Small intestine (tissue), 7 donors: ENCODE measurements around the gene EIPR1. TPM values are rescaled to one million over a fixed set of nuclear protein-coding genes. Genes with fewer than 3 reads are reported as not detected.

Experiments used
- DNase-seq, 2 donors: peaks; one replicate each; pipeline versions ENCODE4 v3.0.0 to v3.0.0-alpha.2; 2013
- FAIRE-seq: peaks from 2 replicates; lab custom pipeline; 2012; peaks lifted over from hg19 to GRCh38; lab: Jason Lieb, UNC
- H3K27ac ChIP-seq, 3 donors: one replicate each; pipeline ENCODE4 v1.5.1; 2013; ENCODE audit warnings: low read length in 2 of 3, mild to moderate bottlenecking in 2 of 3, control low read depth in 1 of 3, inconsistent platforms in 1 of 3, low read depth in 1 of 3, moderate library complexity in 1 of 3
- H3K27me3 ChIP-seq, 3 donors: one replicate each; pipeline ENCODE4 v1.6.1; 2013; ENCODE audit warnings: low read length in 3 of 3, inconsistent platforms in 1 of 3; ENCODE audit not compliant: control insufficient read depth in 3 of 3, insufficient read depth in 3 of 3
- H3K36me3 ChIP-seq, 3 donors: one replicate each; pipeline ENCODE4 v1.6.1; 2013; ENCODE audit warnings: low read length in 3 of 3, inconsistent platforms in 1 of 3, low read depth in 1 of 3, mild to moderate bottlenecking in 1 of 3, moderate library complexity in 1 of 3; ENCODE audit not compliant: control insufficient read depth in 3 of 3, insufficient read depth in 2 of 3
- H3K4me1 ChIP-seq, 3 donors: one replicate each; pipeline ENCODE4 v1.6.1; 2013; ENCODE audit warnings: low read length in 2 of 3, inconsistent platforms in 1 of 3, low read depth in 1 of 3, mild to moderate bottlenecking in 1 of 3, moderate library complexity in 1 of 3; ENCODE audit not compliant: control insufficient read depth in 3 of 3, insufficient read depth in 2 of 3
- H3K4me3 ChIP-seq, 3 donors: one replicate each; pipeline ENCODE4 v1.5.1; 2013; ENCODE audit warnings: low read length in 3 of 3, control low read depth in 1 of 3, inconsistent platforms in 1 of 3, low read depth in 1 of 3, mild to moderate bottlenecking in 1 of 3, moderate library complexity in 1 of 3
- H3K9me3 ChIP-seq, 2 donors: one replicate each; pipeline ENCODE4 v1.6.1; 2013; ENCODE audit warnings: low read depth in 1 of 2, low read length in 1 of 2; ENCODE audit not compliant: control insufficient read depth in 2 of 2, insufficient read depth in 1 of 2
- WGBS, 3 donors: extraction: QIAGEN DNeasy Blood & Tissue Kit; methylation state at CpG; one replicate each; pipeline ENCODE4 v1.1.7; 2013; 5-methylcytosine and 5-hydroxymethylcytosine counted together
- polyA plus RNA-seq, 4 donors: library from polyadenylated mRNA; stranded (reverse) in 3 of 4; unstranded in 1 of 4; fragments of 200-250 nt in 3 of 4; fragments of 120-200 nt in 1 of 4; gene quantifications; one replicate each; pipeline versions ENCODE4 v1.2.1 to v1.2.3, GENCODE V29; 2013
- donor health status: healthy with polysubstance abuse.
- donor health status: control.
- donor health status: control.
- donor health status: Bipolar disorder and iron deficiency.
- donor health status: healthy.

EIPR1 gene
- polyA plus RNA-seq, 4 donors: 16.8 to 28.5 (median 19.5) TPM

GRCh38 chr2:3142210-3142609 lies 235.4 kb downstream of the EIPR1 start:
- no peak for DNase-seq
- peaks cover 0 to 4% of the 10 kb centered on the region in 2 donors for H3K9me3 ChIP-seq
- no peak for FAIRE-seq
- no peaks in the 10 kb centered on the region for H3K4me1 ChIP-seq
- WGBS, 3 donors: 85 to 94% (median 88%) methylated on average over 8 of the region's 8 CpGs
- H3K27ac ChIP-seq: no peak overlapping the region
- H3K27me3 ChIP-seq: no peaks in the 10 kb centered on the region
- H3K4me3 ChIP-seq: no peak overlapping the region
- no peaks in the 10 kb centered on the region for H3K36me3 ChIP-seq

- WGBS, 3 donors: 95 to 97% (median 95%) methylated on average over 6 of the region's 6 CpGs
- no peak overlapping the region for H3K27ac ChIP-seq
- H3K36me3 ChIP-seq: no peaks in the 10 kb centered on the region
- no peaks in the 10 kb centered on the region for H3K4me1 ChIP-seq
- no peak for FAIRE-seq
- H3K27me3 ChIP-seq: no peaks in the 10 kb centered on the region
- H3K4me3 ChIP-seq: no peak overlapping the region
- no peak for DNase-seq
- peaks cover 0 to 4% of the 10 kb centered on the region in 2 donors for H3K9me3 ChIP-seq
Measured at GRCh38 chr2:3141696-3142095, 235.9 kb downstream of the EIPR1 start.

DNA sequence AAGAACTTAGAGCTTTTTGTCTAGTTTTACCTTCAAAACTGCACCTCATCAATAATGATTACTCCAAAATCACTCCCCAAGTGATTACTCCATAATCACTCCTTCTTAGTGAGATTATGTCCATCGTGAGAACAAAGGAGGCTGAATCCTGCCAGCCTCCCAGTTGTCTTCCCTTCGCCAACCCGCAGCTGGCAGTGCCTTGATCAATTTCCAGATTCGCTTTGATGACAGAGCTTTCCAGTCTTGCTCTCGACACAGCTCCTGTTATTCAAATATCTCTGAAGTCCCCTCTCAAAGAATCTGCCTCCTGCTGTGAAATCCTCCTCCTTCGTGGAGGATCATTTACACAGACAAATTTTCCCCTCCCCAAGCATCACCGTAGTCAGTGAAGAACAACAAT lies 237.7 kb downstream of the EIPR1 start:
- no peak for FAIRE-seq
- Histone ChIP-seq H3K4me1 (no peaks in the 10 kb centered on the region), H3K27me3 (no peaks in the 10 kb centered on the region), H3K4me3 (no peak overlapping the region), H3K27ac (no peak overlapping the region), H3K9me3 (peaks cover 0 to 11% of the 10 kb centered on the region in 2 donors), H3K36me3 (no peaks in the 10 kb centered on the region)
- no peak for DNase-seq
- WGBS, 3 donors: 80 to 82% (median 80%) methylated on average over 7 of the region's 7 CpGs

Other genes with a start within 250 kb of the EIPR1 start
- gene TRAPPC12, start 1.9 kb upstream of the EIPR1 start, polyA plus RNA-seq: 100 to 1,000 TPM in 2 of 4 donors, 10 to 100 TPM in 2; 43.9 to 120 (median 87.9) TPM
- gene ADI1, start 141.7 kb upstream of the EIPR1 start, polyA plus RNA-seq: 100 to 1,000 TPM in 2 of 4 donors, 10 to 100 TPM in 2; 65.4 to 615 (median 197) TPM
- 10 to 100 TPM in 2 of 4 donors, 1 to 10 TPM in 2; 5.1 to 16.4 (median 9.6) TPM for gene RNASEH1, start 180.5 kb upstream of the EIPR1 start, polyA plus RNA-seq
- gene RPS7, start 197.4 kb upstream of the EIPR1 start, polyA plus RNA-seq: 1,000 to 10,000 TPM; 1,641 to 2,574 (median 2,254) TPM
- gene COLEC11, start 217.3 kb upstream of the EIPR1 start, polyA plus RNA-seq: 1 to 10 TPM in 3 of 4 donors, not detected in 1; 1.0 to 4.1 (median 2.2) TPM